PFSK-1 (cell line): ENCODE data around the gene EPS8L2.

Experiments used
- POLR2AphosphoS5 ChIP-seq: IDR thresholded peaks from 2 replicates; pipeline ENCODE4 v1.6.1; 2012; ENCODE audit warnings: low read depth, mild to moderate bottlenecking, control low read depth, low read length, moderate library complexity
- REST ChIP-seq, 2 experiments: IDR thresholded peaks; 2 replicates each; pipeline versions ENCODE4 v1.6.1 to v1.8.0; 2011 to 2012; ENCODE audit warnings: low read depth in 2 of 2, low read length in 2 of 2, control low read depth in 1 of 2, inconsistent platforms in 1 of 2, mild to moderate bottlenecking in 1 of 2, moderate library complexity in 1 of 2; ENCODE audit not compliant: insufficient read depth in 1 of 2
- SIN3A ChIP-seq: IDR thresholded peaks from 2 replicates; pipeline ENCODE4 v1.6.1; 2012; ENCODE audit warnings: mild to moderate bottlenecking, low read length, moderate library complexity, borderline replicate concordance; ENCODE audit not compliant: insufficient read depth
- TAF1 ChIP-seq: IDR thresholded peaks from 2 replicates; pipeline ENCODE4 v1.6.1; 2012; ENCODE audit warnings: low read length, control low read depth, borderline replicate concordance; ENCODE audit not compliant: insufficient read depth

- no peak for TF ChIP-seq SIN3A
- no peak for TF ChIP-seq POLR2AphosphoS5
- TF ChIP-seq TAF1, result no peak
- no peak for TF ChIP-seq REST (IDR thresholded peaks at IDR 0.05; ENCODE audit: insufficient read depth in 1 of 2, low read depth in 2 of 2, low read length in 2 of 2)
These were observed 64.9 kb downstream of the EPS8L2 start for GRCh38 chr11:770642-771616.
